Ishikawa (cell line): Measurements from ENCODE around the gene SNHG17.

Experiments used
- CEBPB ChIP-seq: IDR thresholded peaks from 2 replicates; pipeline ENCODE4 v1.6.1; 2012
- CREB1 ChIP-seq: IDR thresholded peaks from 2 replicates; pipeline ENCODE4 v1.6.1; 2012; ENCODE audit warnings: low read depth
- EGR1 ChIP-seq: IDR thresholded peaks from 2 replicates; pipeline ENCODE4 v1.6.1; 2012
- EP300 ChIP-seq: IDR thresholded peaks from 2 replicates; pipeline ENCODE4 v1.6.1; 2012; ENCODE audit warnings: borderline replicate concordance
- FOXM1 ChIP-seq: IDR thresholded peaks from 2 replicates; pipeline ENCODE4 v1.6.1; 2012; ENCODE audit warnings: low read depth, borderline replicate concordance
- NFIC ChIP-seq: IDR thresholded peaks from 2 replicates; pipeline ENCODE4 v1.6.1; 2012
- RAD21 ChIP-seq: IDR thresholded peaks from 2 replicates; pipeline ENCODE4 v1.6.1; 2012; ENCODE audit warnings: low read depth
- TAF1 ChIP-seq: IDR thresholded peaks from 2 replicates; pipeline ENCODE4 v1.6.1; 2012; ENCODE audit warnings: low read depth, mild to moderate bottlenecking
- TCF12 ChIP-seq: IDR thresholded peaks from 2 replicates; pipeline ENCODE4 v1.6.1; 2012; ENCODE audit warnings: low read depth
- TEAD4 ChIP-seq: IDR thresholded peaks from 2 replicates; pipeline ENCODE4 v1.6.1; 2012
- USF1 ChIP-seq: IDR thresholded peaks from 2 replicates; pipeline ENCODE4 v1.6.1; 2012
- YY1 ChIP-seq: IDR thresholded peaks from 2 replicates; pipeline ENCODE4 v1.6.1; 2012; ENCODE audit warnings: low read depth
- ZBTB7A ChIP-seq: IDR thresholded peaks from 2 replicates; pipeline ENCODE4 v1.6.1; 2012; ENCODE audit warnings: low read depth
- TF ChIP-seq, protein P1 (sequence below): IDR thresholded peaks from 2 replicates; pipeline ENCODE4 v1.6.1; 2012
- TF ChIP-seq, protein P2 (sequence below): IDR thresholded peaks from 2 replicates; pipeline ENCODE4 v1.6.1; 2012; ENCODE audit warnings: low read depth, mild to moderate bottlenecking

SNHG17 gene

DNA sequence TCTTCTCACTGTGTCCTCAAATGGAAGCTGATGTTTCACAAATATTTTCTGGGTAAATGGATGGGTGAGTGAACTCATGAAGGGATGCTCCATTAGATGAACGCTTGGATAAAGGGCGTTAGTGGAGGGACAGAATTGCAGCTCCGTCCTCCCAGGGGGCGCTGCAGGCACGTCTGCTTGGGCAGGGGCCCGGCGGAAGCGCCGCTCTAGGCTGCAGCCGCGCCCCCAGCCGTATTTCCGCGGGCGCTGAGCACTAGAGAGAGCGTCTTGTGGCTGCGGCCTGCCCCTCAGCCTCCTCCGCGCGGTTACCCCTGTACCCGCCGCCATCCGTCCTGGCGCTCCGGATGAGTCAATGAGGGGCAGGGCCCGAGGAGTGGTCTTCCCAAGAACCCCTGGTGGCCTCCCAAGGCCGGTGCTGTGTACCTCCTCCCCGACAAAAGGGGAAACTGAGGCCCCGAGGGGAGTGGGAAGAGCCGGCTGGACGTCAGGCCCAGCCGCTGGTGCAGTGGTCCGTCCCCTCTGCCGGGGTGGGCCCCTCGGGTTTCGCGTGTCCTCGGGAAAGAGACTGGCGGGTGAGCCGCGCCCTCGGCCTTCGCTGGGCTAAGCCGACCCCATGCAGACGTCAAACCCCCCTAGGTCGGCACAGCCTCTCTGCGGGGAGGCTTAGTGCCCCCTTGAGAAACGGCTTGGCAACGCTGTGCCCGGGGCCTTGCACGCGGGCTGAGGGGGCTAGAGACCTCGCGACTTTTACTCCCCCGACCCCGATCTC, 11.5 kb upstream of the SNHG17 start:
- TF ChIP-seq YY1 (peak; percentile 30; the same call in 1 of the 2 replicates), USF1 (no peak), TEAD4 (peak; percentile 53), TAF1 (peak; percentile 98), FOXM1 (peak; percentile 14; the same call in 1 of the 2 replicates), NFIC (peak; percentile 45; the same call in 1 of the 2 replicates), EGR1 (no peak), ZBTB7A (no peak), RAD21 (peak; percentile 67), CREB1 (no peak), EP300 (peak; percentile 26; the same call in 1 of the 2 replicates), TCF12 (peak; percentile 78), CEBPB (no peak)
- TF ChIP-seq, protein P1, sequence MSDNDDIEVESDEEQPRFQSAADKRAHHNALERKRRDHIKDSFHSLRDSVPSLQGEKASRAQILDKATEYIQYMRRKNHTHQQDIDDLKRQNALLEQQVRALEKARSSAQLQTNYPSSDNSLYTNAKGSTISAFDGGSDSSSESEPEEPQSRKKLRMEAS: peak; percentile 86
- TF ChIP-seq, protein P2, sequence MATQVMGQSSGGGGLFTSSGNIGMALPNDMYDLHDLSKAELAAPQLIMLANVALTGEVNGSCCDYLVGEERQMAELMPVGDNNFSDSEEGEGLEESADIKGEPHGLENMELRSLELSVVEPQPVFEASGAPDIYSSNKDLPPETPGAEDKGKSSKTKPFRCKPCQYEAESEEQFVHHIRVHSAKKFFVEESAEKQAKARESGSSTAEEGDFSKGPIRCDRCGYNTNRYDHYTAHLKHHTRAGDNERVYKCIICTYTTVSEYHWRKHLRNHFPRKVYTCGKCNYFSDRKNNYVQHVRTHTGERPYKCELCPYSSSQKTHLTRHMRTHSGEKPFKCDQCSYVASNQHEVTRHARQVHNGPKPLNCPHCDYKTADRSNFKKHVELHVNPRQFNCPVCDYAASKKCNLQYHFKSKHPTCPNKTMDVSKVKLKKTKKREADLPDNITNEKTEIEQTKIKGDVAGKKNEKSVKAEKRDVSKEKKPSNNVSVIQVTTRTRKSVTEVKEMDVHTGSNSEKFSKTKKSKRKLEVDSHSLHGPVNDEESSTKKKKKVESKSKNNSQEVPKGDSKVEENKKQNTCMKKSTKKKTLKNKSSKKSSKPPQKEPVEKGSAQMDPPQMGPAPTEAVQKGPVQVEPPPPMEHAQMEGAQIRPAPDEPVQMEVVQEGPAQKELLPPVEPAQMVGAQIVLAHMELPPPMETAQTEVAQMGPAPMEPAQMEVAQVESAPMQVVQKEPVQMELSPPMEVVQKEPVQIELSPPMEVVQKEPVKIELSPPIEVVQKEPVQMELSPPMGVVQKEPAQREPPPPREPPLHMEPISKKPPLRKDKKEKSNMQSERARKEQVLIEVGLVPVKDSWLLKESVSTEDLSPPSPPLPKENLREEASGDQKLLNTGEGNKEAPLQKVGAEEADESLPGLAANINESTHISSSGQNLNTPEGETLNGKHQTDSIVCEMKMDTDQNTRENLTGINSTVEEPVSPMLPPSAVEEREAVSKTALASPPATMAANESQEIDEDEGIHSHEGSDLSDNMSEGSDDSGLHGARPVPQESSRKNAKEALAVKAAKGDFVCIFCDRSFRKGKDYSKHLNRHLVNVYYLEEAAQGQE: no peak

DNA sequence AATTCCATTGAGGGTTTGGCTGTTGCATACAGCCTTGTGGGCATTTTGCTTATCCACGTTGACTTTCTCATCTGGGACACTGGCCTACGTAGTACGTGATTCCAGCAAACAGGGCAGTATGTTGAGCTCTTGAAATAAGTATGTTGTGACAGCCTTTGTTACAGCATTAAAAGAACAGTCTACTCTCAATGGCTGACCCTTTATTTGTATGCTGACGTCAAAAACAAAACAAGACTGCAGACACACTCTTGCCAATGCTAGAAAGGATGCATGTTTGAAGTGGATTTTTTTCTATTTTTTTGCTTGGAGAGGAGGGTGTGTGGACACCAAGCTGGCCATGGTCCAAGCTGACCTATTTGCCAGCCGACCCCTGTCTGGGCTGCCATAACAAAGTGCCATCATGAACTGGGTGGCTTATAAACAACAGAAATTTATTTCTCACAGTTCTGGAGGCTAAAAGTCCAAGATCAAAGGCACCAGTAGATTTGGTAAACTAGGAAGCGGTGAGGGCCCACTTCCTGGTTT, 10.8 kb upstream of the SNHG17 start:
- TF ChIP-seq EGR1 (no peak), USF1 (no peak), YY1 (no peak), ZBTB7A (no peak), RAD21 (no peak), TCF12 (no peak), FOXM1 (no peak), CREB1 (no peak), TEAD4 (no peak), NFIC (no peak), CEBPB (no peak), TAF1 (no peak), EP300 (no peak)
- TF ChIP-seq, protein P2: no peak
- TF ChIP-seq, protein P1: no peak

- TF ChIP-seq TEAD4: no peak
- TF ChIP-seq, protein P1: no peak
- TF ChIP-seq YY1: no peak
- TF ChIP-seq CREB1: no peak
- no peak for TF ChIP-seq USF1
- TF ChIP-seq CEBPB: no peak
- TF ChIP-seq EP300: no peak
- TF ChIP-seq ZBTB7A: no peak
- no peak for TF ChIP-seq TCF12
- TF ChIP-seq, protein P2: no peak
- TF ChIP-seq TAF1: no peak
- TF ChIP-seq RAD21: no peak
- TF ChIP-seq FOXM1: no peak
- no peak for TF ChIP-seq EGR1
- no peak for TF ChIP-seq NFIC
Observed at GRCh38 chr20:38445381-38445796, 10.3 kb upstream of the SNHG17 start.
